Endothelial cell of umbilical vein (primary cell): ENCODE measurements around the gene PTGDR2. TPM values are rescaled to one million over a fixed set of nuclear protein-coding genes. Genes with fewer than 3 reads are reported as not detected.

Source experiments
- BruUV-seq: library from RNA; stranded (reverse); fragments of 400-500 nt; replicated peaks from 2 replicates; lab custom pipeline; 2021; lab: Mats Ljungman, UMichigan
- CTCF ChIA-PET: fragments of 300-600, 350-600 bp; sonication (Branson Sonifier 250); formaldehyde crosslinking; loops from one replicate; lab custom pipeline; 2021; ENCODE audit warnings: antibody characterized with exemption, inconsistent platforms; lab: Charles Lee
- POLR2A ChIA-PET: fragments of 300-600, 350-600 bp; sonication (Branson Sonifier 250); formaldehyde crosslinking; loops from one replicate; lab custom pipeline; 2021; ENCODE audit warnings: antibody characterized with exemption, inconsistent platforms; lab: Charles Lee
- DNase-seq: peaks from one replicate; pipeline ENCODE4 v3.0.0-alpha.2; 2011; ENCODE audit warnings: low read depth, low spot score
- FAIRE-seq: peaks from 2 replicates; lab custom pipeline; 2011; peaks lifted over from hg19 to GRCh38; lab: Jason Lieb, UNC
- H2AFZ ChIP-seq: 2 replicates; pipeline ENCODE4 v1.6.0; 2012; ENCODE audit warnings: low read depth, low read length, control low read depth, inconsistent platforms
- H3K27ac ChIP-seq: 2 replicates; pipeline ENCODE4 v1.5.1; 2011; ENCODE audit warnings: low read depth, mild to moderate bottlenecking, control low read depth, low read length, moderate library complexity; ENCODE audit not compliant: insufficient read depth
- H3K27me3 ChIP-seq, 2 experiments: 2 replicates each; pipeline versions ENCODE4 v1.6.0 to v1.6.1; 2011; ENCODE audit warnings: low read length in 2 of 2, mixed read lengths in 1 of 2; ENCODE audit not compliant: control insufficient read depth in 2 of 2, insufficient read depth in 2 of 2
- H3K36me3 ChIP-seq, 2 experiments: 2 replicates in 1 of 2; 3 replicates in 1 of 2; pipeline ENCODE4 v1.5.1; 2011; ENCODE audit warnings: low read length in 2 of 2, mild to moderate bottlenecking in 1 of 2, moderate library complexity in 1 of 2; ENCODE audit not compliant: control insufficient read depth in 2 of 2, insufficient read depth in 2 of 2; ENCODE audit errors: extremely low read depth in 1 of 2
- H3K4me1 ChIP-seq: 3 replicates; pipeline ENCODE4 v1.5.1; 2011; ENCODE audit warnings: mild to moderate bottlenecking, low read length; ENCODE audit not compliant: control insufficient read depth, insufficient read depth; ENCODE audit errors: extremely low read depth
- H3K4me2 ChIP-seq: 2 replicates; pipeline ENCODE4 v1.6.1; 2011; ENCODE audit warnings: low read length, control low read depth, mixed read lengths; ENCODE audit not compliant: insufficient read depth
- H3K4me3 ChIP-seq, 3 experiments: fragments of 200-600 bp in 1 of 3; sonication (generic), shearing (Covaris generic) in 1 of 3; replicated peaks in 1 of 3; 2 replicates each; pipeline ENCODE4 v1.5.1; 2011 to 2016; ENCODE audit warnings: control low read depth in 3 of 3, low read length in 3 of 3, mild to moderate bottlenecking in 2 of 3, inconsistent platforms in 1 of 3, low read depth in 1 of 3, moderate library complexity in 1 of 3; ENCODE audit not compliant: insufficient read depth in 1 of 3
- H3K79me2 ChIP-seq: 2 replicates; pipeline ENCODE4 v1.6.0; 2012; ENCODE audit warnings: low read length, inconsistent platforms; ENCODE audit not compliant: control insufficient read depth, insufficient read depth
- H3K9ac ChIP-seq: replicated peaks from 2 replicates; pipeline ENCODE3; 2011; ENCODE audit warnings: low read length, control low read depth; ENCODE audit not compliant: insufficient read depth; ENCODE audit errors: extremely low read depth
- H3K9me1 ChIP-seq: replicated peaks from 3 replicates; pipeline ENCODE4 v1.6.0; 2011; ENCODE audit warnings: mild to moderate bottlenecking, low read length; ENCODE audit not compliant: control insufficient read depth, insufficient read depth; ENCODE audit errors: extremely low read depth
- H3K9me3 ChIP-seq: replicated peaks from 2 replicates; pipeline ENCODE4 v1.5.1; 2012; ENCODE audit warnings: low read length, inconsistent platforms; ENCODE audit not compliant: control insufficient read depth, insufficient read depth
- H4K20me1 ChIP-seq: replicated peaks from 2 replicates; pipeline ENCODE3; 2011; ENCODE audit warnings: mild to moderate bottlenecking, low read length; ENCODE audit not compliant: control insufficient read depth, insufficient read depth; ENCODE audit errors: extremely low read depth
- JUN ChIP-seq: IDR thresholded peaks from 2 replicates; pipeline ENCODE4 v1.6.1; 2011; ENCODE audit warnings: borderline replicate concordance, low read depth; ENCODE audit not compliant: insufficient read length, insufficient read depth
- dilution Hi-C: fragments of 300-500 bp; cut with MboI; formaldehyde crosslinking; loops from one replicate; pipeline ENCODE4 v1.15.0; 2019; ENCODE audit warnings: low sequenced_read_pairs; ENCODE audit not compliant: extremely low pct_ligation_motif_present
- intact Hi-C: fragments of 100-400 bp; cut with micrococcal nuclease; formaldehyde crosslinking; loops from one replicate; pipeline ENCODE4 v1.10.0; 2022
- polyA plus RNA-seq, 4 experiments: library from polyadenylated mRNA; depleted of rRNA in 3 of 4; stranded (reverse) in 3 of 4; unstranded in 1 of 4; fragments of >200 nt; gene quantifications; 2 replicates each; pipeline versions ENCODE4 v1.2.1 to v1.2.3, GENCODE V29; 2011 to 2012; ENCODE audit warnings: missing spikeins in 1 of 4
- total RNA-seq: library from RNA; stranded (reverse); gene quantifications from 2 replicates; pipeline ENCODE4 v1.2.3, GENCODE V29; 2021
- TF ChIP-seq, protein P1 (sequence below): IDR thresholded peaks from 2 replicates; pipeline ENCODE4 v1.6.1; 2011; ENCODE audit not compliant: insufficient read depth, insufficient read length
- TF ChIP-seq, protein P2 (sequence below), 2 donors: IDR thresholded peaks; 1 replicate in 1 of 2; 2 replicates in 1 of 2; pipeline ENCODE4 v1.5.1; 2011; ENCODE audit warnings: low read length in 2 of 2, mild to moderate bottlenecking in 2 of 2, moderate library complexity in 2 of 2, control low read depth in 1 of 2, inconsistent platforms in 1 of 2, low read depth in 1 of 2; ENCODE audit not compliant: insufficient read depth in 1 of 2; ENCODE audit errors: extremely low read depth in 1 of 2

Gene PTGDR2
- total and polyA plus RNA-seq, 2 donors (not counting 3 experiments of a cell fraction or from before 2014, with no cell fraction given): 0.15 TPM; not detected in 1

DNA sequence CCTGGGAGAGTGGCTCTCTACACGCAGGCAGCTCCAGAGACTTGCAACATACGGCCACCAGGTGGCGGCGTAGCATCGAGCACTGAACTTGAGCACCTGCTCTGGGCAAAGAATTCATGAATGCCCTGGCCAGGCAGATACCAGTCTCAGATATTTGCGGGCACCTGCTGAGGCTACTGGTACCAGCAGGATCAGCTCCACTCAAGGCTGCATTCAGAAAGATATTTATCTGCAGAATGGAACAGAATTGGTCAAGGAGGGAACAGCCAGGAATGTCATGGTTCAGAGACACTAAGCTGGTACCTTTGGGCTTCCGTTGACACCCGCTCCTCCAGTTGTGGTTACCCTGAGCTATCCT lies 24.6 kb downstream of the PTGDR2 start:
- peaks cover 21% of the 10 kb centered on the region for H3K4me1 ChIP-seq
- H4K20me1 ChIP-seq: no peaks in the 10 kb centered on the region
- FAIRE-seq (peak; percentile 89), DNase-seq (peak; percentile 83)
- CTCF ChIA-PET: interaction anchor here (0.6 to 12.7 kb wide), 50 partner anchors 9 to 421 kb away, joined by 3 to 607 read pairs (median 5); partner anchors contain the start of genes CCDC86, PRPF19, PTGDR2 and TMEM109
- no peaks in the 10 kb centered on the region for H3K9me3 ChIP-seq
- no peak overlapping the region for H2AFZ ChIP-seq
- no peak overlapping the region for H3K4me3 ChIP-seq
- no peaks in the 10 kb centered on the region for H3K79me2 ChIP-seq
- POLR2A ChIA-PET: interaction anchor here (1.1 to 1.6 kb wide), 2 partner anchors 56 to 68 kb away, joined by 3 to 4 read pairs; no protein-coding TSS in a partner anchor
- no peaks in the 10 kb centered on the region for H3K27me3 ChIP-seq
- no peak overlapping the region for H3K27ac ChIP-seq
- H3K36me3 ChIP-seq: no peaks in the 10 kb centered on the region
- intact Hi-C loops: loop anchor here (1.0 to 10.0 kb wide), 7 partner anchors 44 to 356 kb away; partner anchors contain the start of gene MS4A10
- no peaks in the 10 kb centered on the region for H3K9me1 ChIP-seq
- H3K4me2 ChIP-seq: no peak overlapping the region
- dilution Hi-C loops: no loop called here
- TF ChIP-seq, protein P1, sequence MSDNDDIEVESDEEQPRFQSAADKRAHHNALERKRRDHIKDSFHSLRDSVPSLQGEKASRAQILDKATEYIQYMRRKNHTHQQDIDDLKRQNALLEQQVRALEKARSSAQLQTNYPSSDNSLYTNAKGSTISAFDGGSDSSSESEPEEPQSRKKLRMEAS: no peak
- TF ChIP-seq, protein P2, sequence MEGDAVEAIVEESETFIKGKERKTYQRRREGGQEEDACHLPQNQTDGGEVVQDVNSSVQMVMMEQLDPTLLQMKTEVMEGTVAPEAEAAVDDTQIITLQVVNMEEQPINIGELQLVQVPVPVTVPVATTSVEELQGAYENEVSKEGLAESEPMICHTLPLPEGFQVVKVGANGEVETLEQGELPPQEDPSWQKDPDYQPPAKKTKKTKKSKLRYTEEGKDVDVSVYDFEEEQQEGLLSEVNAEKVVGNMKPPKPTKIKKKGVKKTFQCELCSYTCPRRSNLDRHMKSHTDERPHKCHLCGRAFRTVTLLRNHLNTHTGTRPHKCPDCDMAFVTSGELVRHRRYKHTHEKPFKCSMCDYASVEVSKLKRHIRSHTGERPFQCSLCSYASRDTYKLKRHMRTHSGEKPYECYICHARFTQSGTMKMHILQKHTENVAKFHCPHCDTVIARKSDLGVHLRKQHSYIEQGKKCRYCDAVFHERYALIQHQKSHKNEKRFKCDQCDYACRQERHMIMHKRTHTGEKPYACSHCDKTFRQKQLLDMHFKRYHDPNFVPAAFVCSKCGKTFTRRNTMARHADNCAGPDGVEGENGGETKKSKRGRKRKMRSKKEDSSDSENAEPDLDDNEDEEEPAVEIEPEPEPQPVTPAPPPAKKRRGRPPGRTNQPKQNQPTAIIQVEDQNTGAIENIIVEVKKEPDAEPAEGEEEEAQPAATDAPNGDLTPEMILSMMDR (IDR thresholded peaks at IDR 0.05; ENCODE audit: extremely low read depth in 1 of 2, insufficient read depth in 1 of 2, low read depth in 1 of 2, low read length in 2 of 2): peak; percentile 89 to 90
- TF ChIP-seq JUN: no peak
- BruUV-seq: no TSS peak
- H3K9ac ChIP-seq: no peak overlapping the region
